ENCODE data around the gene VWF.

Gene VWF

GRCh38 chr12:5989621-5990020 lies 134.8 kb downstream of the VWF start:
- Histone ChIP-seq H3K36me3 (ENCODE audit: insufficient read depth, low read length) (no peaks in the 10 kb centered on the region), H3K27ac (ENCODE audit: low read depth, low read length) (no peak overlapping the region)
- WGBS = 78% methylated on average over 3 of the region's 3 CpGs

GRCh38 chr12:5988659-5989116 lies 135.8 kb downstream of the VWF start:
- no peak overlapping the region for H3K9ac ChIP-seq (ENCODE audit: low read depth, low read length)
- no peaks in the 10 kb centered on the region for H3K27me3 ChIP-seq (ENCODE audit: insufficient read depth, low read length)
- no peaks in the 10 kb centered on the region for H3K9me3 ChIP-seq (ENCODE audit: insufficient read depth, low read depth, low read length)
- no peak overlapping the region for H3K4me3 ChIP-seq (ENCODE audit: low read length)
- peaks cover 12% of the 10 kb centered on the region for H3K4me1 ChIP-seq (ENCODE audit: insufficient read depth, low read length)
- no peak overlapping the region for H3K27ac ChIP-seq (ENCODE audit: low read depth, low read length)
- H3K36me3 ChIP-seq (ENCODE audit: insufficient read depth, low read length) = no peaks in the 10 kb centered on the region
- WGBS = 8% methylated on average over 10 of the region's 10 CpGs

More at GRCh38 chr12:5989621-5990020, 134.8 kb downstream of the VWF start:
- Histone ChIP-seq H3K4me1 (ENCODE audit: insufficient read depth, low read length) (peaks cover 12% of the 10 kb centered on the region), H3K4me3 (ENCODE audit: low read length) (no peak overlapping the region), H3K9me3 (ENCODE audit: insufficient read depth, low read depth, low read length) (no peaks in the 10 kb centered on the region), H3K27me3 (ENCODE audit: insufficient read depth, low read length) (no peaks in the 10 kb centered on the region), H3K9ac (ENCODE audit: low read depth, low read length) (no peak overlapping the region)

- no peaks in the 10 kb centered on the region for H3K36me3 ChIP-seq (ENCODE audit: insufficient read depth, low read length)
- peaks cover 12% of the 10 kb centered on the region for H3K4me1 ChIP-seq (ENCODE audit: insufficient read depth, low read length)
- no peak overlapping the region for H3K9ac ChIP-seq (ENCODE audit: low read depth, low read length)
- no peak overlapping the region for H3K4me3 ChIP-seq (ENCODE audit: low read length)
- no peak overlapping the region for H3K27ac ChIP-seq (ENCODE audit: low read depth, low read length)
- H3K9me3 ChIP-seq (ENCODE audit: insufficient read depth, low read depth, low read length) = no peaks in the 10 kb centered on the region
- no peaks in the 10 kb centered on the region for H3K27me3 ChIP-seq (ENCODE audit: insufficient read depth, low read length)
- 60% methylated on average over 9 of the region's 10 CpGs for WGBS
These were observed 136.4 kb downstream of the VWF start for GRCh38 chr12:5988088-5988487.

- 95% methylated on average over 5 of the region's 5 CpGs for WGBS
- no peaks in the 10 kb centered on the region for H3K36me3 ChIP-seq (ENCODE audit: insufficient read depth, low read length)
These were observed 136.9 kb downstream of the VWF start for GRCh38 chr12:5987573-5987972.

GRCh38 chr12:5985471-5985870 lies 139.0 kb downstream of the VWF start:
- H3K9me3 ChIP-seq (ENCODE audit: insufficient read depth, low read depth, low read length) = no peaks in the 10 kb centered on the region
- no peaks in the 10 kb centered on the region for H3K36me3 ChIP-seq (ENCODE audit: insufficient read depth, low read length)
- H3K4me3 ChIP-seq (ENCODE audit: low read length) = no peak overlapping the region
- 86% methylated on average over 8 of the region's 8 CpGs for WGBS
- H3K27me3 ChIP-seq (ENCODE audit: insufficient read depth, low read length) = no peaks in the 10 kb centered on the region
- no peak overlapping the region for H3K9ac ChIP-seq (ENCODE audit: low read depth, low read length)
- peaks cover 12% of the 10 kb centered on the region for H3K4me1 ChIP-seq (ENCODE audit: insufficient read depth, low read length)
- H3K27ac ChIP-seq (ENCODE audit: low read depth, low read length) = no peak overlapping the region

More at GRCh38 chr12:5987573-5987972, 136.9 kb downstream of the VWF start:
- H3K9ac ChIP-seq (ENCODE audit: low read depth, low read length) = no peak overlapping the region
- H3K9me3 ChIP-seq (ENCODE audit: insufficient read depth, low read depth, low read length) = no peaks in the 10 kb centered on the region
- no peaks in the 10 kb centered on the region for H3K27me3 ChIP-seq (ENCODE audit: insufficient read depth, low read length)
- no peak overlapping the region for H3K4me3 ChIP-seq (ENCODE audit: low read length)
- peaks cover 12% of the 10 kb centered on the region for H3K4me1 ChIP-seq (ENCODE audit: insufficient read depth, low read length)
- H3K27ac ChIP-seq (ENCODE audit: low read depth, low read length) = no peak overlapping the region

- WGBS = 83% methylated on average over 9 of the region's 9 CpGs
- peaks cover 12% of the 10 kb centered on the region for H3K4me1 ChIP-seq (ENCODE audit: insufficient read depth, low read length)
These were observed 139.6 kb downstream of the VWF start for GRCh38 chr12:5984873-5985272.

GRCh38 chr12:5982106-5982505 lies 142.4 kb downstream of the VWF start:
- H3K9me3 ChIP-seq (ENCODE audit: insufficient read depth, low read depth, low read length) = no peaks in the 10 kb centered on the region

More at GRCh38 chr12:5984873-5985272, 139.6 kb downstream of the VWF start:
- Histone ChIP-seq H3K9ac (ENCODE audit: low read depth, low read length) (no peak overlapping the region), H3K27ac (ENCODE audit: low read depth, low read length) (no peak overlapping the region), H3K36me3 (ENCODE audit: insufficient read depth, low read length) (no peaks in the 10 kb centered on the region), H3K9me3 (ENCODE audit: insufficient read depth, low read depth, low read length) (no peaks in the 10 kb centered on the region), H3K4me3 (ENCODE audit: low read length) (no peak overlapping the region), H3K27me3 (ENCODE audit: insufficient read depth, low read length) (no peaks in the 10 kb centered on the region)

GRCh38 chr12:5977556-5977955 lies 146.9 kb downstream of the VWF start:
- Histone ChIP-seq H3K27me3 (ENCODE audit: insufficient read depth, low read length) (no peaks in the 10 kb centered on the region), H3K9me3 (ENCODE audit: insufficient read depth, low read depth, low read length) (no peaks in the 10 kb centered on the region), H3K4me1 (ENCODE audit: insufficient read depth, low read length) (no peaks in the 10 kb centered on the region), H3K27ac (ENCODE audit: low read depth, low read length) (no peak overlapping the region), H3K9ac (ENCODE audit: low read depth, low read length) (no peak overlapping the region), H3K36me3 (ENCODE audit: insufficient read depth, low read length) (no peaks in the 10 kb centered on the region), H3K4me3 (ENCODE audit: low read length) (no peak overlapping the region)
- WGBS = 87% methylated on average over 5 of the region's 6 CpGs

More at GRCh38 chr12:5982106-5982505, 142.4 kb downstream of the VWF start:
- H3K4me3 ChIP-seq (ENCODE audit: low read length) = no peak overlapping the region
- 86% methylated on average over 4 of the region's 4 CpGs for whole genome bisulfite sequencing
- H3K9ac ChIP-seq (ENCODE audit: low read depth, low read length) = no peak overlapping the region
- H3K4me1 ChIP-seq (ENCODE audit: insufficient read depth, low read length) = peaks cover 5% of the 10 kb centered on the region; the same call in 1 of the 2 replicates
- H3K36me3 ChIP-seq (ENCODE audit: insufficient read depth, low read length) = no peaks in the 10 kb centered on the region
- H3K27ac ChIP-seq (ENCODE audit: low read depth, low read length) = no peak overlapping the region
- H3K27me3 ChIP-seq (ENCODE audit: insufficient read depth, low read length) = no peaks in the 10 kb centered on the region

- no peaks in the 10 kb centered on the region for H3K4me1 ChIP-seq (ENCODE audit: insufficient read depth, low read length)
- no peaks in the 10 kb centered on the region for H3K9me3 ChIP-seq (ENCODE audit: insufficient read depth, low read depth, low read length)
- no peaks in the 10 kb centered on the region for H3K36me3 ChIP-seq (ENCODE audit: insufficient read depth, low read length)
- H3K27me3 ChIP-seq (ENCODE audit: insufficient read depth, low read length) = no peaks in the 10 kb centered on the region
- H3K27ac ChIP-seq (ENCODE audit: low read depth, low read length) = no peak overlapping the region
- H3K4me3 ChIP-seq (ENCODE audit: low read length) = no peak overlapping the region
- WGBS = 87% methylated on average over 6 of the region's 6 CpGs
- H3K9ac ChIP-seq (ENCODE audit: low read depth, low read length) = no peak overlapping the region
These were observed 147.8 kb downstream of the VWF start for GRCh38 chr12:5976711-5977110.

- Histone ChIP-seq H3K27ac (ENCODE audit: low read depth, low read length) (no peak overlapping the region), H3K4me1 (ENCODE audit: insufficient read depth, low read length) (no peaks in the 10 kb centered on the region), H3K9ac (ENCODE audit: low read depth, low read length) (no peak overlapping the region), H3K27me3 (ENCODE audit: insufficient read depth, low read length) (no peaks in the 10 kb centered on the region), H3K4me3 (ENCODE audit: low read length) (no peak overlapping the region), H3K36me3 (ENCODE audit: insufficient read depth, low read length) (no peaks in the 10 kb centered on the region), H3K9me3 (ENCODE audit: insufficient read depth, low read depth, low read length) (no peaks in the 10 kb centered on the region)
- 91% methylated on average over 9 of the region's 9 CpGs for WGBS
These were observed 148.3 kb downstream of the VWF start for GRCh38 chr12:5976196-5976595.

GRCh38 chr12:5973461-5974115 lies 150.9 kb downstream of the VWF start:
- 93% methylated on average over 8 of the region's 8 CpGs for WGBS

More at GRCh38 chr12:5973461-5974115, 150.9 kb downstream of the VWF start:
- H3K27ac ChIP-seq (ENCODE audit: low read depth, low read length) = no peak overlapping the region
- no peak overlapping the region for H3K4me3 ChIP-seq (ENCODE audit: low read length)
- no peaks in the 10 kb centered on the region for H3K27me3 ChIP-seq (ENCODE audit: insufficient read depth, low read length)
- H3K9ac ChIP-seq (ENCODE audit: low read depth, low read length) = no peak overlapping the region
- H3K9me3 ChIP-seq (ENCODE audit: insufficient read depth, low read depth, low read length) = no peaks in the 10 kb centered on the region
- H3K36me3 ChIP-seq (ENCODE audit: insufficient read depth, low read length) = no peaks in the 10 kb centered on the region
- peaks cover 6% of the 10 kb centered on the region; the same call in 1 of the 2 replicates for H3K4me1 ChIP-seq (ENCODE audit: insufficient read depth, low read length)

Measured in HUES64 (cell line).